Measurements from ENCODE around the gene RIOK3.
"Not testable (repeated sequence)": the region's sequence is repeated elsewhere in the genome, so short reads cannot be mapped to it uniquely, and the experiment has no call there.

RIOK3 gene

DNA sequence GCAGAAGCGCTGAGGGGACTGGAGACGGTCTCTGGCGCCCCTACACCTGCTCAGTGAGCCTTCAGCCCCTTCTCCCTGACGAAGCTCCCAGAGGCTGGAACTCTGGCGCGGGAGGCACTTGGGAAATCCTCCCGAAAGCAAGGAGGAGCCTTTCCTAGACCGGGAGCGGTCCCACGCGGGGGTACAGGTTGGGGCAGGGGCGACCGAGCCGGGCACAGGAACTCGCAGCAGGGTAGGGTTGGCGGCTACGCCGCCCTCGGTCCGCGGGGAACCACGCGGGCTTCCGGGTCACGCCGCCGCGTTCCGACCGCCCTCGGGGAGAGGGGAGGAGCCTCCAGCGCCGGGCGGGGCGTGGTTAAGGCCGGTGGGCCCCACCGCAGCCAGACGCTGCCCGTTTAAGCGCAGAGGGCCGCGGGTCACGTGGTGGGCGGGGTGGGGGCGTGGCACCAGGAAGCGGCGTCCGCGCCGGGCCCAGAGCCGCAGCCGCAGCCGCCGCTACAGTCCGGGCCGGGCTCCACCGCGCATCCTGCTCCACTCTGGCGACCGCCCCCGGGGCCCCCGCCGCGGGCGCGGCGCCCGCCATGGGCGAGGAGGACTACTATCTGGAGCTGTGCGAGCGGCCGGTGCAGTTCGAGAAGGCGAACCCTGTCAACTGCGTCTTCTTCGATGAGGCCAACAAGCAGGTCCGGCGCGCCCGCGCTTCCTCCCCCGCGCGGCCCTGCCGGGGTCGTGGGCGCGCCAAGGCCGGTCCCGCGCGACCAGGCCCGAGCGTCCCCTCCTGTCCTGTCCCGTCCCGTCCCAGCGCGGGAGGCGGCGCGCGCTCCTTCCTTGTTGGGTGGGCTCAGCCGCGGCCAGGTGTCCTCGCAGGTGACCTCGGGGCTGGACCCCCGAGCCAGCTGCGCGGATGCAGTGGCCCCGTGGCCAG lies 50.2 kb downstream of the RIOK3 start, which contains the start of gene RMC1:
RMC1 (plus strand) TSS at position 474 of the 925 bp plus-strand sequence; CDS start at position 582, 108 bp downstream.
- ChIA-PET POLR2A (interaction anchor here (0.6 to 1.7 kb wide), 2 partner anchors 16 to 1780 kb away, joined by 4 to 6 read pairs; no protein-coding TSS in a partner anchor), CTCF (interaction anchor here (1.0 to 5.0 kb wide), 7 partner anchors 8 to 245 kb away, joined by 3 to 23 read pairs (median 3); no protein-coding TSS in a partner anchor)
- Histone ChIP-seq H3K4me1 (ENCODE audit: control extremely low read depth in 1 of 4, control insufficient read depth in 4 of 4, insufficient read depth in 4 of 4, low read length in 3 of 4) (peaks cover 24 to 57% (median 49%) of the 10 kb centered on the region in 4 experiments), H3K36me3 (ENCODE audit: control insufficient read depth in 4 of 4, insufficient read depth in 4 of 4, low read length in 3 of 4) (peaks cover 2 to 13% (median 11%) of the 10 kb centered on the region in 4 experiments), H3K4me3 (ENCODE audit: control insufficient read depth in 1 of 7, extremely low read depth in 1 of 7, insufficient read depth in 4 of 7, low read depth in 2 of 7, low read length in 6 of 7) (peak within 1 kb of the TSS; percentile 68 to 92 (median 85)), H3K27me3 (replicated peaks in 2 of 5; ENCODE audit: control insufficient read depth in 4 of 5, insufficient read depth in 5 of 5, low read length in 4 of 5) (no peaks in the 10 kb centered on the region), H3K27ac (ENCODE audit: insufficient read depth in 1 of 2, low read depth in 1 of 2, low read length in 2 of 2, poor library complexity in 1 of 2, severe bottlenecking in 2 of 2) (peak within 1 kb of the TSS; percentile 84 to 94), H3K9me3 (ENCODE audit: control extremely low read depth in 1 of 5, control insufficient read depth in 4 of 5, insufficient read depth in 2 of 5, low read depth in 1 of 5, low read length in 4 of 5) (no peaks in the 10 kb centered on the region)
- DNase-seq: peak; percentile 94 to 97 (median 97)
- WGBS (ENCODE audit: insufficient coverage): 0% methylated on average over 101 of the region's 110 CpGs

DNA sequence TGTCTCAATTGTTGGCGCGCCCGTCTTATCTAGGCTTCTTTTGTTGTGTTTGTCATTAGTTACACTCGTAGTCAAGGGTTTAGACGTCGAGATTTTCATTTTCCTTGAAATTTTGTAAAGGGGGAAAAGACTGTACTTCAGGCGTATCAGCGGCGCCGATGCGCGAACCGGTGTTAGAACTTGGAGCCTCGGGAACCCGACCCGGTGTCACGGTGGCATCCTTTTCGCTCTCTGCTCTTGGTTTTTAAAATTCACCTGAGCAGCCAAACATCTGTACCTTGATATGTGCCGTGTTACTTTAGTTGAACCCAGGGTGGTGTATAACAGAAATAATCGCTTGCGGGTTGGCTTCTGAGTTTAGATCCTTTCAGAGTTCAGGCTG lies 50.9 kb downstream of the RIOK3 start:
- 5% methylated on average over 17 of the region's 21 CpGs for WGBS (ENCODE audit: insufficient coverage)
- Histone ChIP-seq H3K27me3 (replicated peaks in 2 of 5; ENCODE audit: control insufficient read depth in 4 of 5, insufficient read depth in 5 of 5, low read length in 4 of 5) (no peaks in the 10 kb centered on the region), H3K4me1 (ENCODE audit: control extremely low read depth in 1 of 4, control insufficient read depth in 4 of 4, insufficient read depth in 4 of 4, low read length in 3 of 4) (peaks cover 19 to 51% (median 43%) of the 10 kb centered on the region in 4 experiments), H3K36me3 (ENCODE audit: control insufficient read depth in 4 of 4, insufficient read depth in 4 of 4, low read length in 3 of 4) (peaks cover 2 to 18% (median 16%) of the 10 kb centered on the region in 4 experiments), H3K4me3 (ENCODE audit: control insufficient read depth in 1 of 7, extremely low read depth in 1 of 7, insufficient read depth in 4 of 7, low read depth in 2 of 7, low read length in 6 of 7) (peak overlapping the region; percentile 49 to 92 (median 85)), H3K9me3 (ENCODE audit: control extremely low read depth in 1 of 5, control insufficient read depth in 4 of 5, insufficient read depth in 2 of 5, low read depth in 1 of 5, low read length in 4 of 5) (no peaks in the 10 kb centered on the region), H3K27ac (ENCODE audit: insufficient read depth in 1 of 2, low read depth in 1 of 2, low read length in 2 of 2, poor library complexity in 1 of 2, severe bottlenecking in 2 of 2) (peak overlapping the region; percentile 19 to 94)
- DNase-seq: no peak
- POLR2A ChIA-PET: no interaction called here
- CTCF ChIA-PET: interaction anchor here (1.0 to 5.0 kb wide), 3 partner anchors 13 to 245 kb away, joined by 3 to 23 read pairs (median 4); no protein-coding TSS in a partner anchor

DNA sequence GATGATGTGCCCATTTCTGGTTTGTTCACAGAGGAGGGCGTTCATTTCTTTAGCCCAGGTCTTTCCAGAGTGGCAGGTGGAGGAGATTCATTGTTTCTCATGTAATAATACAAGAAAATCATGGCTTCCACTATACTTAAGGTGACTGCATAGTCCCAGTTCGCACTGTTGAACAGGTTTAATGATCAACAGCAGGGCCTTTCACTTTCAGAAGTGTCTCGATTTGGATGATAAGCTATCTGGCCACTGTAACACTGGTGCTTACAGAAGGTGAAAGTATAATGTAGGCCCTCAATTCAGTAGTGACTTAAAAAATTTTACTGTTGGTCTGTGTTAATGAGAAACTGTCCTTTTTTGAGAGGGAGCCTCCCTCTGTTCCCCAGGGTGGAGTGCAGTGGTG lies 51.6 kb downstream of the RIOK3 start:
- no peak for DNase-seq
- POLR2A ChIA-PET: no interaction called here
- H3K9me3 ChIP-seq (ENCODE audit: control extremely low read depth in 1 of 5, control insufficient read depth in 4 of 5, insufficient read depth in 2 of 5, low read depth in 1 of 5, low read length in 4 of 5): no peaks in the 10 kb centered on the region
- no peaks in the 10 kb centered on the region for H3K27me3 ChIP-seq (replicated peaks in 2 of 5; ENCODE audit: control insufficient read depth in 4 of 5, insufficient read depth in 5 of 5, low read length in 4 of 5)
- H3K4me3 ChIP-seq (ENCODE audit: control insufficient read depth in 1 of 7, extremely low read depth in 1 of 7, insufficient read depth in 4 of 7, low read depth in 2 of 7, low read length in 6 of 7): peak overlapping the region in 6 of 7 experiments; percentile 48 to 92 (median 80)
- WGBS (ENCODE audit: insufficient coverage): 83% methylated on average over 2 of the region's 3 CpGs
- no peak overlapping the region for H3K27ac ChIP-seq (ENCODE audit: insufficient read depth in 1 of 2, low read depth in 1 of 2, low read length in 2 of 2, poor library complexity in 1 of 2, severe bottlenecking in 2 of 2)
- H3K36me3 ChIP-seq (ENCODE audit: control insufficient read depth in 4 of 4, insufficient read depth in 4 of 4, low read length in 3 of 4): peaks cover 2 to 18% (median 17%) of the 10 kb centered on the region in 4 experiments
- CTCF ChIA-PET: interaction anchor here (0.6 to 5.0 kb wide), 10 partner anchors 8 to 246 kb away, joined by 3 to 23 read pairs (median 3); no protein-coding TSS in a partner anchor
- peaks cover 13 to 43% (median 35%) of the 10 kb centered on the region in 4 experiments for H3K4me1 ChIP-seq (ENCODE audit: control extremely low read depth in 1 of 4, control insufficient read depth in 4 of 4, insufficient read depth in 4 of 4, low read length in 3 of 4)

DNA sequence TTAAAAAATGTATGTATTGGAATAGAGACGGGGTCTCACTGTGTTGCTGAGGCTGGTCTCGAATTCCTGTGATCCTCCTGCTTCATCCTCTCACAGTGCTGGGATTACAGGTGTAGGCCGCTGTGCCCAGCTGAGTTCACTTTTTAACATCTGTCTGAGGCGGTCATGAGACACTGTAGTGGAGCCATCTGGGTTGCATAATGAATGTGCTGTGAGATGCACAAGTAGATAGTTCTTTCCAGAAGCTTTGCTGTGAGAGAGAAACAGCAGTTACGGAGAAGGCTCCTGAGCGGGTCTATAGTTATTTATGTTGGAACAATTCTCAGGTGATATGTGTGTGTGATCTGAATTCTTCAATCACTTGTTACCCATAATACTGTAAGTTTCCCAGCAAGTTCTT lies 53.3 kb downstream of the RIOK3 start:
- ChIA-PET CTCF (interaction anchor here (5.0 kb wide), 1 partner anchor 10 kb away, joined by 23 read pairs; no protein-coding TSS in a partner anchor), POLR2A (no interaction called here)
- H3K27me3 ChIP-seq (replicated peaks in 2 of 5; ENCODE audit: control insufficient read depth in 4 of 5, insufficient read depth in 5 of 5, low read length in 4 of 5): no peaks in the 10 kb centered on the region
- WGBS (ENCODE audit: insufficient coverage): 90% methylated on average over 2 of the region's 6 CpGs
- no peak overlapping the region for H3K27ac ChIP-seq (ENCODE audit: insufficient read depth in 1 of 2, low read depth in 1 of 2, low read length in 2 of 2, poor library complexity in 1 of 2, severe bottlenecking in 2 of 2)
- no peak overlapping the region for H3K4me3 ChIP-seq (ENCODE audit: control insufficient read depth in 1 of 7, extremely low read depth in 1 of 7, insufficient read depth in 4 of 7, low read depth in 2 of 7, low read length in 6 of 7)
- no peaks in the 10 kb centered on the region for H3K9me3 ChIP-seq (ENCODE audit: control extremely low read depth in 1 of 5, control insufficient read depth in 4 of 5, insufficient read depth in 2 of 5, low read depth in 1 of 5, low read length in 4 of 5)
- peaks cover 13 to 32% (median 26%) of the 10 kb centered on the region in 4 experiments for H3K4me1 ChIP-seq (ENCODE audit: control extremely low read depth in 1 of 4, control insufficient read depth in 4 of 4, insufficient read depth in 4 of 4, low read length in 3 of 4)
- H3K36me3 ChIP-seq (ENCODE audit: control insufficient read depth in 4 of 4, insufficient read depth in 4 of 4, low read length in 3 of 4): peaks cover 6 to 32% (median 23%) of the 10 kb centered on the region in 4 experiments
- DNase-seq: no peak

DNA sequence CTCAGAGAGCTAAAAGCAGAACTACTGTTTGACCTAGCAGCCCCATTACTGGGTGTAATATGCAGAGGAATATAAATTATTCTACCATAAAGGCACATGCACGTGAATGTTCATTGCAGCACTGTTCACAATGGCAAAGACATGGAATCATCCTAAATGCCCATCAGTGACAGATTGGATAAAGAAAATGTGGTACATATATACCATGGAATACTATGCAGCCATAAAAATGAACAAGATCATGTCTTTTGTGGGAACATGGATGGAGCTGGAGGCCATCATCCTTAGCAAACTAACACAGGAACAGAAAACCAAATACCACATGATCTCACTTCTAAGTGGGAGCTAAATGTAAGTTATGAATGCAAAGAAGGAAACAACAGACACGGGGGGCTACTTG lies 57.8 kb downstream of the RIOK3 start:
- H3K27ac ChIP-seq (ENCODE audit: insufficient read depth in 1 of 2, low read depth in 1 of 2, low read length in 2 of 2, poor library complexity in 1 of 2, severe bottlenecking in 2 of 2); H3K4me1 ChIP-seq (ENCODE audit: control extremely low read depth in 1 of 4, control insufficient read depth in 4 of 4, insufficient read depth in 4 of 4, low read length in 3 of 4); H3K9me3 ChIP-seq (ENCODE audit: control extremely low read depth in 1 of 5, control insufficient read depth in 4 of 5, insufficient read depth in 2 of 5, low read depth in 1 of 5, low read length in 4 of 5); H3K27me3 ChIP-seq (replicated peaks in 2 of 5; ENCODE audit: control insufficient read depth in 4 of 5, insufficient read depth in 5 of 5, low read length in 4 of 5); DNase-seq; H3K4me3 ChIP-seq (ENCODE audit: control insufficient read depth in 1 of 7, extremely low read depth in 1 of 7, insufficient read depth in 4 of 7, low read depth in 2 of 7, low read length in 6 of 7): not testable (repeated sequence)
- H3K36me3 ChIP-seq (ENCODE audit: control insufficient read depth in 4 of 4, insufficient read depth in 4 of 4, low read length in 3 of 4): peaks cover 10 to 53% (median 34%) of the 10 kb centered on the region in 4 experiments
- ChIA-PET POLR2A (interaction anchor here (0.6 kb wide), 1 partner anchor 39 kb away, joined by 4 read pairs; no protein-coding TSS in a partner anchor), CTCF (interaction anchor here (0.5 to 1.5 kb wide), 4 partner anchors 8 to 71 kb away, joined by 3 to 4 read pairs (median 3); no protein-coding TSS in a partner anchor)
- no CpG with 5 or more reads among the region's 2 CpGs for WGBS (ENCODE audit: insufficient coverage)

DNA sequence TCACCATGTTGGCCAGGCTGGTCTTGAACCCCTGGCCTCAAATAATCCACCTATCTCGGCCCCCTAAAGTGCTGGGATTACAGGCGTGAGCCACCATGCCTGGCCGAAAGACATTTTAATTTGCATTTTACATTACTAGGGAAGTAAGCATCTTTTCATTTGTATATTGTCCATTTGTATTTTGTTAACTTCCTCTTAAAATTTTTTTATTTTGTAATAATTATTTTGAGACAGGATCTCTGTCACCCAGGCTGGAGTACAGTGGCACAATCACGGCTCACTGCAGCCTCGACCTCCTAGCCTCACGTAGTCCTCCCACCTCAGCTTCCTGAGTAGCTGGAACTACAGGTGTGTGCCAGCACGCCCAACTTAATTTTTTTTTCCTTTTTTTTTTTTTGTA lies 59.1 kb downstream of the RIOK3 start:
- CTCF ChIA-PET: interaction anchor here (0.6 to 1.4 kb wide), 5 partner anchors 20 to 315 kb away, joined by 3 to 5 read pairs (median 4); no protein-coding TSS in a partner anchor
- not testable (repeated sequence) for H3K27me3 ChIP-seq (replicated peaks in 2 of 5; ENCODE audit: control insufficient read depth in 4 of 5, insufficient read depth in 5 of 5, low read length in 4 of 5); H3K4me1 ChIP-seq (ENCODE audit: control extremely low read depth in 1 of 4, control insufficient read depth in 4 of 4, insufficient read depth in 4 of 4, low read length in 3 of 4); H3K9me3 ChIP-seq (ENCODE audit: control extremely low read depth in 1 of 5, control insufficient read depth in 4 of 5, insufficient read depth in 2 of 5, low read depth in 1 of 5, low read length in 4 of 5); DNase-seq; H3K27ac ChIP-seq (ENCODE audit: insufficient read depth in 1 of 2, low read depth in 1 of 2, low read length in 2 of 2, poor library complexity in 1 of 2, severe bottlenecking in 2 of 2); H3K4me3 ChIP-seq (ENCODE audit: control insufficient read depth in 1 of 7, extremely low read depth in 1 of 7, insufficient read depth in 4 of 7, low read depth in 2 of 7, low read length in 6 of 7)
- WGBS (ENCODE audit: insufficient coverage): 89% methylated on average over 3 of the region's 7 CpGs
- POLR2A ChIA-PET: interaction anchor here (0.6 kb wide), 1 partner anchor 90 kb away, joined by 3 read pairs; no protein-coding TSS in a partner anchor
- H3K36me3 ChIP-seq (ENCODE audit: control insufficient read depth in 4 of 4, insufficient read depth in 4 of 4, low read length in 3 of 4): peaks cover 10 to 61% (median 34%) of the 10 kb centered on the region in 4 experiments
